Measurements from ENCODE around the gene TMEM106C.

The TMEM106C gene

DNA sequence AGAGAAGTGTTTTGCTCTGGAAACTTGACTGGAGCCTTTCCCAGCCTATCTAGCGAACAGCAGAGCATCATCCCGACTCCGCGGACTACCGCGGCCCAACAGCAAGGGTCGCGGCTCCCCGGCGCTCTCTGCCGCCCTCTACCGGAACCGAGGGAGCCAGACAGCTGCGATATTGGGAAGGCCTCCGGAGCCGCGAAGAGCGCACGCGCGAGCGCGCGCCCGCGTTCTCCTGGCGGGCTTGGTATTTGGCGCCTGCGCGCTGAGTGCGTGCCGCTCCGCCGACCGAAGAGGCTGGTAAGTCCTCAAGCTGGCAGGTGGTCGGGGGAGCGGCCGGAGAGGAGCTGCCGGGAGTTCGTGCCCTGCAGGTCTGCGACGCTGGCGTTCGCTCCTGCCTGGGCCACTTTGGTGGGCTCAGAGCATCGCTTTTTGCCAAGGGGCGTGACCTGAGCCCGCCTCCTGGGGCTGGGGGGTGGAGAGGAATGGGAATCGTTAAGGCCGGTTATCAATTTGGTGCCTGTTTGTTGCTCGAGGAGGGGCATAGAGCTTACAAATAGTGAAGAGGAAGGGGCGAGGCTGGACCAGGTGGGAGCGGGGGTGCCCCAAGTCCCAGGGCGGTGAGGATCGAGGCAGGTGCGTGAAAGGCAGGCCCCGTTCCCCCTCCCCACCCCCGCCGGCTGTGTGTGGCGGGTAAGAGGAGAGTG lies at the start of gene TMEM106C:
TSS of gene TMEM106C (plus strand) at position 257 of the 701 bp plus-strand sequence. CDS start 641 bp downstream, outside the sequence.
- peak; percentile 67 for DNase-seq

- DNase-seq: no peak
Observed at GRCh38 chr12:47920913-47921312, 42.5 kb upstream of the TMEM106C start.

GRCh38 chr12:47921907-47922306 lies 41.5 kb upstream of the TMEM106C start:
- DNase-seq: no peak

DNA sequence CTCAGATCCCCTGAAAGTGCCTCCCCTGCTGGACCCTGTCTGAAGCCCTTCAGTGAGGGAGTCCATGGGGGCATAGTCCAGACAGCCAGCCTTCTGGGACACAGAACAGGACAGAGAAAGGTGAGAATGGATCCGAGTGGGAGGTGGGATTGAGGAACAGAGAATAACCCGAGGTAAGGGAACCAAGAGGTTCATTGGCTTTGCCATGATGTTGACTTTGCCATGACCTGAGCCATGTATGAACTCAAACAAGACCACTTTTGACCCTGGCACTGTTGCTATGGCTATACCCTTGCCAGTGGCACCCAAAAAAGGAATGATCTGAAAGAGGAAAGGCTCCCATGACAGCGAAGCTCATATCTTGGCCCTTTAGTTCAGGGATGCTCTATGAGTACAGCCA lies 36.0 kb upstream of the TMEM106C start:
- DNase-seq: no peak

GRCh38 chr12:47930634-47931033 lies 32.8 kb upstream of the TMEM106C start:
- DNase-seq: no peak

DNA sequence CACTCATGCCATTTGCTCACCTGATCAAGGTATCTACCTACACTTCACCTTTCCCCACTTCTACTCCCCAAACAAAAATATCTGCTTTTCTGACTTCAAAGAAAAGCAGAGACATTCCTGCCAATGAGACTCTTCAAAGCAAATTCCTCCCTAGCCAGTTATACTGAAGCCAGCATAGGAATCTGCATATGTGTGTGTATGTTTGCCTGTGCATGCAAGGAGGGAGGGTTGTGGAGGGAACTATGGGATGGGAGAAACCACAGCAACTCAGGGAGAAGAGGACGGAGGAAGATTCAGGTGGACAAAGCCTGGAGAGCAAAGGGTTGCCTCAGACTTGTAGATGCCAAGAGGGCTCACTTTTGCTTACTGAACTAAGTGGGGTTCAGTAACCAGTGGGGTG lies 32.2 kb upstream of the TMEM106C start:
- DNase-seq: no peak

DNA sequence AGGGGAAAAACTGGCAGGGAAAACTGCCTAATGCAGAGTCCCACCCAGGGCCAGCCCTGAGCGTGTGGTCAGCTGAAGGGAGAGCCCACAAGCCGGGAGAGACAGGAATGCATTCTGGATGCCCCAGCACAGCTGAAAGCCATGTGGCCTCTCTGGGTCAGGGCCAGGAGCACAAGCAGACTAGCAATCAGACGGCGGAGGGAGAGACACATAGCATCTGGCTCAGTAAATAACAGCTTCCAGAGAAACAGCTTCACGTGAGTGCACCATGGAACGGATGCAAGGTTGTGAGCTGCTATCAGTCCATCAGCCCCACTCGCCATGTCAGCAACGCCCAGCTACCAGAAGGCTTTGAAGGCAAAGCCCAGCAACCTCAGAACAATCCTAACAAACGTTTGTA lies 28.2 kb upstream of the TMEM106C start:
- DNase-seq: no peak

- no peak for DNase-seq
Observed at GRCh38 chr12:47938093-47938492, 25.3 kb upstream of the TMEM106C start.

DNA sequence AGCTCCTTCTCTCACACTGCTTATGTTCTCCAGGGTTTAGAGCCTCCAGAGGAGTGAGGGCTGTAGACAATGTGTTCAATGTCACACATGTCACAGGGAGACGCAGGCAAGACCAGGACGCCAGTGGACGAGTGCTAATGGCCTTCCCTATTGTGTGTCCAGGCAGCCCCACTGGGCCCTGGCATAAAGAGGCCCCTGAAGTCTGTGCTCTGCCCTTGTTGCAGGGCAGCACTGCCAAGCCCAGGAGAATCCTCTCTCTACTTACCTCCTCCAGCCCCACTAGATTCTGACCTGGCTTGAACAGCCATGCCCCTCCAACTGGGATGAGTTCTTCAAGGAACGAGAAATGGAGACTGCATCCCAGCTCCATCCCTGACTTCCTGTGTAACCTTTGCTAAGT lies 24.8 kb upstream of the TMEM106C start:
- DNase-seq: no peak

DNA sequence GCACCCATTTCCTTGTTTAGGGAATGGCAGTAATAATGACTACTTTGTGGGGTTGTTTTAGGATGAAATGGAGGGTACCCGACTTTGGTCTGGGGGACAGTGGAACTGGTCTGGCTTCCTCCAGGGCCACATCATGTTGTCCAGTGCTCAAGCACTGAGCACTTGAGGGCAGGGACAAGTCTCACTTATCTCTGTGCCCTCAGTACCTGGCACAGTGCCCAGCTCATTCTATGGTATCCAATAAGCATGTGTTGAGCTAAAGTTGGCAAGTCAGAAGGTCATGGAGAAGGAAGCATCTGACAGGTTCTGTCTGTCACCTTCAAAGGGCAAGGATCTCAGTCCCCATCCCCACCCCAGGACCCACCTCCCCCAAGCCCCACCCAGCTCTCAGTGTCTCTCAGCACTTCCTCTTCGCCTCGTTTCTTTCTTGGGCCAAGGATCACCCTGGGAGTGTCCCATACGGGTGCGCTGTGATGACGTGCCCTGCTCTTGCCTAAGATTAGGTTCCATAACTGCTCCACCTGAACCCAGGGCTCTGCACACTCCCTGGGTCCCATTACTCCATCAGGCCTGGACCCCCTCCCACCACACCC lies 24.3 kb upstream of the TMEM106C start:
- DNase-seq: no peak

DNA sequence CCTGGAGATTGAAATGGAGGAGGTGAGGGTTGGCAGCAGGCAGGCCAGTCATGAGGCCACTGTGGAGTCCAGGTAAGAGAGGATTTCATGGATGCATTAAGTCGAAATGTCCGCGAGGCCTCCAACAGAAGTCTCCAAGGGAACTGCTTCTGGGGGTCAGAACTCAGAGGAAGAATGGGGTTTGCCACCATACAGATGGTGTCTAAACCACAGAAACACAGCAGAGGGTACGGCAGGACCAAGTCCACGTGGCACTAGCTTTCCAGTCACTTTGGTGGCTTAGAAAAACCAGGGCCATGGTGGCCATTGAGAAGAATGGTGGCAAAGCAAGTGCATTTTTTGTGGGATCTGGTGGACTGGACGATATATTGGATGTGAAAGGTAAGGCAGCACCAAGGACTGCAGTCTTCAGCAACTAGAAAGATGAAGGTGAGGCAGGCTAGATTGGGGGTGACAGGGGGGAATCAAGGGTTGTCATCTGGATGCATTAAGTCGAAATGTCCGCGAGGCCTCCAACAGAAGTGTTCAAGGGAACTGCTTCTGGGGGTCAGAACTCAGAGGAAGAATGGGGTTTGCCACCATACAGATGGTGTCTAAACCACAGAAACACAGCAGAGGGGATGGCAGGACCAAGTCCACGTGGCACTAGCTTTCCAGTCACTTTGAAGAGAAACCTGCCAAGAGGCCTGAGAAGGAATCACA lies 22.5 kb upstream of the TMEM106C start:
- no peak for DNase-seq

GRCh38 chr12:47941475-47941780 lies 22.0 kb upstream of the TMEM106C start:
- DNase-seq: no peak

GRCh38 chr12:47941871-47942613 lies 21.4 kb upstream of the TMEM106C start:
- DNase-seq: no peak

DNA sequence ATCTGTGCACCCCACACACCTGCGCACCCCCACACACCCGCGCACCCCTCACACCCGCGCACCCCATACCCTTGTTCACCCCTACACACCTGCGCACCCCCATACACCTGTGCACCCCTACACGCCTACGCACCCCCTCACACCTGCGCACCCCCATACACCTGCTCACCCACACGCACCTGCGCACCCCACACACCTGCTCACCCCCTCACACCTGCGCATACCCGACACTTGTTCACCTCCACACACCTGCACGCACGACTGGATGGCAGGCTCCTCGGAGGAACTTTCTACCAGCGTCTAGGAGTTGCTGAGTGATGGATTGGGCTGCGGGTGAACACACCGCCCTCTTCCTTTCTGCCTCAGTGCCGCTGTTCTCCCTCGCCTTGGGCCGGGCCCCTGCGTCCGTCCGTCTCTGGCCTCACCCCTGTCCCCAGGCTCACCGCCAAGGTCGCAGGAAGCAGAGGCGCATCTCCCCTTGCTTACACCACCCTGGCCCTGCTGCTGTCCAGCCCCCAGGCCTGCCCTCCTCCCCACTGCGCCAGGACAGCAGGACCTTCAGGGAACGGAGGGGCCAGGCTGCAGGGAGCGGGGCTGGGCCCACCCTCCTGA lies 20.7 kb upstream of the TMEM106C start:
- DNase-seq: no peak

- DNase-seq: no peak
Observed at GRCh38 chr12:47943623-47944340, 19.6 kb upstream of the TMEM106C start.

DNA sequence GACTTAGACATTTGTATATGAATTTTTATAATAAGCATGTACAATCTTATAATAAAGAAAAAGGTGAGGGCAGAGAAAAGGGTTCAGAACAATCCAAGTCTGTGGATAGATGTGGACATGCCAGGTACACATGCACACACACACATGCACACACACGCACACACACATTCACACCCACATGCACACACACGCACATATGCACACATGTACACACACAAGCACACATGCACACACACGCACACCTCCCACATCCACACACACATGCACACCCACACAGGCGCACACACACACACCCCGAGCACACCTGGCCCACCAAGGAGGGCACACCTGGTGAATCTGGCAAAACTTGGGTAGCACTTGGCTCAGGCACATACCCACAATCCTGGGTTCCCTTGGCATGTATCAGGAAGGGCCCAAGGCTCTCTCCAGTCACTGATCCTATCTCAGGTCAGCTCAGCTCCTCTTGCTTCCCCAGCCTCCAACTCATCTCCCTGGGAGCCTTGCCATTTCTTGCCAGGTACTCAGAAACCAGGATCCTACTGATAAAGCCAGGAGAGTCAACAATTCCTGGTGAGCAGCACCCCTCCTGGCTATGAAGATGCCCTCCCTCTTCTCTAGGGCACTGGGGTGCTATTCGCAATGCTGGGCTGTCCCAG lies 18.6 kb upstream of the TMEM106C start:
- DNase-seq: no peak

- no peak for DNase-seq
Observed at GRCh38 chr12:47945341-47945728, 18.1 kb upstream of the TMEM106C start.

DNA sequence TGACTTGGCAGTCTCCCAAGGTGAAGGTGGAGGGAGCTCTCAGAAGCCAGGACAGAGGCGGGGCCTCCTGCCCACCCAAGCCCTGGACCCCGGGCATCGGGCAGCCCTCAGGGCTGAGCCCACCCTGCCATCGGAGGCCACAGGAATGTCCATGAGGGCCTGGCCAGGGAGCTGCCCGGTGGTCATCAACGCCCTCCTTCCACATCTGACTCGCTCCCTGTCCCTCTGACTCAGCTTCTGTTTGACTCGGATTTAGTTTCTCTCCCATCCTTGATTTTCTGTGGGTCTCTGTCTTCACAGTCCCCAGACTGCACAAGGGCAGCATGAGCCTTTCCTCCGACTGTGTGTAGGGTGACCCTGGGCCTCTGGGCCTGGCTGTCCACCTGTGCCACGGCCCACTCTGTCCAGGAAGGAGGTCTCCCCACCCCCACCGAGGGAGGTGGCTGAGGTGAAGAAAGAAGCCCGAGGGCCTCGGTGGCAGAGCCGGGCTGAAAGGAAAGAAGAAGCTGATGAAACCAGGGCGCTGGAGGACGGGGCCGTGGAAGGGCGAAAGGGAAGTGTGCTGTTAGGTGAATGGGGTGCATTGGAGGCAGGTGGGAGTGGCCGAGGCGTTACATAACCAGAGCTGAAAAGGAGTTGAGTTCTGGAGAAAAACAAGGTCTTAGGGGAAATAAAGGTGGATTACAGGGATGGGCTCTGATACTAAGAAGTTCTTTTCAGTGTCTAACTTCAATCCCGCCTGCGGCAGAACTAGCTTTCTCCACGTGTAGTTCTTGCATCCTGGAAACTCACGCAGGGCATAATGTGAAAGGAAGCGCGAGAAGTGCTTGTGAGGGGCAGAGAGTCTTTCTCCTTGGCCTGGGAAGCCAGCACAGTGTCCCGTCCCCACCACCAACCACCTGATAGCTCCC lies 16.7 kb upstream of the TMEM106C start:
- DNase-seq: no peak

- no peak for DNase-seq
Observed at GRCh38 chr12:47947341-47947740, 16.1 kb upstream of the TMEM106C start.

GRCh38 chr12:47949441-47950341 lies 13.7 kb upstream of the TMEM106C start:
- peak; percentile 22 for DNase-seq
